HUES64 (cell line): ENCODE results near the gene CHST7.
A peak's percentile ranks its signal among the peaks of the same experiment; 100 is the strongest.

Source experiments
- H3K27ac ChIP-seq: 2 replicates; pipeline ENCODE4 v1.7.0; 2013; ENCODE audit warnings: low read depth, low read length, inconsistent platforms
- H3K27me3 ChIP-seq: 2 replicates; pipeline ENCODE4 v1.6.1; 2013; ENCODE audit warnings: mild to moderate bottlenecking, low read length; ENCODE audit not compliant: insufficient read depth
- H3K36me3 ChIP-seq: 2 replicates; pipeline ENCODE4 v1.6.1; 2013; ENCODE audit warnings: mild to moderate bottlenecking, low read length; ENCODE audit not compliant: insufficient read depth
- H3K4me1 ChIP-seq: 2 replicates; pipeline ENCODE4 v1.6.1; 2013; ENCODE audit warnings: mild to moderate bottlenecking, low read length, moderate library complexity; ENCODE audit not compliant: insufficient read depth
- H3K4me3 ChIP-seq: 2 replicates; pipeline ENCODE4 v1.5.1; 2013; ENCODE audit warnings: mild to moderate bottlenecking, low read length, moderate library complexity
- H3K9ac ChIP-seq: 2 replicates; pipeline ENCODE4 v1.6.1; 2013; ENCODE audit warnings: mild to moderate bottlenecking, low read depth, low read length
- H3K9me3 ChIP-seq: 2 replicates; pipeline ENCODE4 v1.6.1; 2013; ENCODE audit warnings: low read depth, low read length; ENCODE audit not compliant: insufficient read depth
- WGBS: fragments of 150-250, 120-280 bp; methylation state at CpG from one replicate; pipeline ENCODE4 v1.1.7; 2013; ENCODE audit warnings: missing lambda C conversion rate; 5-methylcytosine and 5-hydroxymethylcytosine counted together

Gene CHST7

GRCh38 chrX:46551494-46552128, 22.0 kb upstream of the CHST7 start:
- H3K4me1 ChIP-seq = peaks cover 5% of the 10 kb centered on the region; the same call in 1 of the 2 replicates
- peak overlapping the region; percentile 77 for H3K9ac ChIP-seq
- H3K27ac ChIP-seq = peak overlapping the region; percentile 100
- H3K27me3 ChIP-seq = no peaks in the 10 kb centered on the region
- no peaks in the 10 kb centered on the region for H3K9me3 ChIP-seq
- peaks cover 24% of the 10 kb centered on the region for H3K36me3 ChIP-seq
- 5% methylated on average over 8 of the region's 8 CpGs for WGBS
- no peak overlapping the region for H3K4me3 ChIP-seq

DNA sequence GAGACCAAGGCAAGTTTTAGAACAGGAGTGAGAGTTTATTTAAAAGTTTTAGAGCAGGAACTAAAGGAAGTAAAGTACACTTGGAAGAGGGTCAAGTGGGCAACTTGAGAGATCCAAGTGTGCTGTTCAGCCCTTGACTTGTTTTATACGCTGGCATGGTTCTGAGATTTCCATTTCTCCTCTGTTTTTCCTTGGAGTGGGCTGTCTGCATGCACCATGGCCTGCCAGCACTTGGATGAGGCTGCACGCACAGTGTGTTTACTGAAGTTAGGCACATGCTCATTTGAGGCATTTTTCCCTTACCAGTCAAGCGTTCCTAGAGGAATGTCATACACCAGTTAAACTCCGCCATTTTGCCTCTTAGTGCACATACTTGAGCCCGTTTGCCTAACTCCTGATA, 19.6 kb upstream of the CHST7 start:
- H3K27me3 ChIP-seq = no peaks in the 10 kb centered on the region
- H3K9me3 ChIP-seq = no peaks in the 10 kb centered on the region
- no peak overlapping the region for H3K4me3 ChIP-seq
- no peak overlapping the region for H3K27ac ChIP-seq
- 92% methylated on average over 5 of the region's 5 CpGs for WGBS
- peaks cover 5% of the 10 kb centered on the region; the same call in 1 of the 2 replicates for H3K4me1 ChIP-seq
- peaks cover 3% of the 10 kb centered on the region for H3K36me3 ChIP-seq
- H3K9ac ChIP-seq = no peak overlapping the region

DNA sequence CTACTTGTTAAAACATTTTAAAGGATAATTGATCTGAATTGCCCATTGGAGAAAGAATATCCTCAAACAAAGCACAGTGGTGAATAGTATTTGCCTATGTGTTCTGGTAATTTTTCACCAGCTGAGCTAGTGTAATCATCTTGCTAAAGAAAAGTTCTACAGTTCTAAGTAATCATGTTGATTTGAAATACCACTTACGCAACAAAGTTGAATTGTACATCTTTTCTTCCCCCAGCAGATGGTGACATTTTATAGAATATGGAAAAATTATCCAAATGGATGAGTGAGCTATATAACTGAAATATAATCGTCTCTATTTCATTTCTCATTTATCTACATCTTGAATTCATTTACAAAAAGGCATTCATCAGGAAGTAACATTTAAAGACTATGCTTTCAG, 18.6 kb upstream of the CHST7 start:
- no peak overlapping the region for H3K9ac ChIP-seq
- no peaks in the 10 kb centered on the region for H3K27me3 ChIP-seq
- no peaks in the 10 kb centered on the region for H3K9me3 ChIP-seq
- WGBS = no CpG with 5 or more reads among the region's 2 CpGs
- H3K36me3 ChIP-seq = no peaks in the 10 kb centered on the region
- peaks cover 5% of the 10 kb centered on the region; the same call in 1 of the 2 replicates for H3K4me1 ChIP-seq
- H3K27ac ChIP-seq = no peak overlapping the region
- no peak overlapping the region for H3K4me3 ChIP-seq

- no peaks in the 10 kb centered on the region for H3K27me3 ChIP-seq
- no peak overlapping the region for H3K4me3 ChIP-seq
- no peak overlapping the region for H3K9ac ChIP-seq
- 92% methylated on average over 3 of the region's 3 CpGs for WGBS
- H3K9me3 ChIP-seq = no peaks in the 10 kb centered on the region
- H3K36me3 ChIP-seq = no peaks in the 10 kb centered on the region
- no peak overlapping the region for H3K27ac ChIP-seq
- H3K4me1 ChIP-seq = no peaks in the 10 kb centered on the region
These were observed 14.5 kb upstream of the CHST7 start for GRCh38 chrX:46559062-46559461.

DNA sequence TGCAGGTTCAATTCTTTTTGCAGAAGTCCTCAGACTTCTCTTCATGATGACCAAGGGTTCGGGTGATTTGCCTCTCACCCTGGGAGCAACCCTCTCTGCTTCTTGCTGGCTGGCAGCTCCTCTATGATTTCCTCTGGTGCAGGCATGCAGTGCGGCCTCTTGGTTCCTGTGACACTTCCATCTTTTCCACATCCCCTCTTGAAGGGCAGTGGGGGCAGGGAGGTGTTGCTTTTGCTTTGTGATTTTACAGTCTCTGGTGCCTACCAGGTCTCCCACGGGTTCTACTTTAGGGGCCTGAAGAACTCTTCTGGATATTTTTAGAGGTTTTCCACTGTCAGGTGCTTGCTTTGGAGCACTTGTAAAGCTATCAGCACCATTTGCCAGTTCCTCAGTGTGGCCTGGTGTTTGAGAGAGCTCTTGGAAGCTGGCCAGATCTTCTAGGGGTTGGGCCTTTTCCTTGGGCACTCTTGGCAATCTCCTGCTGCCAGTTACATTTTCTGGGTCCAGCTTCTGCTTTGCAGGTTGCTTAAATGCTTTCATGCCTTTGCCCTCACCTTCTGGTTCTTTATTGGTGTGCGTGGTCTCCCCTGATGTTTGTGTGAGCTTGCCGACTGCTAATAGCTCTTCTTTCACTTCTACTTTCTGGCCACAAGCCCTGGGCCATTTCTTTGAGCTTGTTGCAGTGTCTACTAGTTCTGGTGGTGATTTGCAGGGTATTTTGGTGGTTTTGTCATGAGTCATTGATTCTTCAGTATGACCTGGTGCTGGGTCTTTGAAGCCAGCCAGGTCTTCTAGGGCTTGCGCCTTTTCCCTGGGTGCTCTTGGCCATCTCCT, 11.5 kb upstream of the CHST7 start:
- Histone ChIP-seq H3K9ac (no peak overlapping the region), H3K27ac (no peak overlapping the region), H3K27me3 (no peaks in the 10 kb centered on the region), H3K36me3 (no peaks in the 10 kb centered on the region), H3K4me1 (no peaks in the 10 kb centered on the region), H3K4me3 (no peak overlapping the region), H3K9me3 (no peaks in the 10 kb centered on the region)
- 93% methylated on average over 4 of the region's 6 CpGs for WGBS

GRCh38 chrX:46567388-46567787, 6.2 kb upstream of the CHST7 start:
- H3K9me3 ChIP-seq = no peaks in the 10 kb centered on the region
- no peak overlapping the region for H3K4me3 ChIP-seq

DNA sequence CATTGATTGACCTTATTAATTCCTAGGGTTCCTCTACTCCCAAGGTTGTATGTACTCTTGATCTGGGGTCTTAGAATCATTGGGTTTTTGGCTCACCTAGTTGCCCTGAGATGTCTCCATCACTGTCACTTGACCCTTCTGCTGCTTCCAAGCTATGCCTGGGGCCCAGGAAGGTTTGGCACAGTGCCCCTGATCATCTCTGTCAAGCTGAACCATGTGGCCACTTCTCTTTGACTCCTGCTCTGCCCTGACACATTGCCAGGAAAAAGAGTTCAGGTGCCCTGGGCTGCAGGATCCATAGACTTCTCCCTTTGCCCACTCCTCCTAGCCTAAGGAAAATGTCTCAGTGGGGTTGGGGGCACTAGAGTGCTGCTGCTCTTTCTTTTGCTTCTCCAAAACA, 3.9 kb upstream of the CHST7 start:
- Histone ChIP-seq H3K27me3 (0 out of 2 replicates have a peak, but pooled peaks cover 4% of the 10 kb centered on the region), H3K27ac (no peak overlapping the region), H3K4me1 (peaks cover 9% of the 10 kb centered on the region; the same call in 1 of the 2 replicates), H3K9me3 (no peaks in the 10 kb centered on the region), H3K4me3 (no peak overlapping the region), H3K36me3 (no peaks in the 10 kb centered on the region), H3K9ac (no peak overlapping the region)

More at GRCh38 chrX:46567388-46567787, 6.2 kb upstream of the CHST7 start:
- Histone ChIP-seq H3K27me3 (no peaks in the 10 kb centered on the region), H3K27ac (no peak overlapping the region), H3K9ac (no peak overlapping the region), H3K4me1 (0 out of 2 replicates have a peak, but pooled peaks cover 5% of the 10 kb centered on the region), H3K36me3 (no peaks in the 10 kb centered on the region)

DNA sequence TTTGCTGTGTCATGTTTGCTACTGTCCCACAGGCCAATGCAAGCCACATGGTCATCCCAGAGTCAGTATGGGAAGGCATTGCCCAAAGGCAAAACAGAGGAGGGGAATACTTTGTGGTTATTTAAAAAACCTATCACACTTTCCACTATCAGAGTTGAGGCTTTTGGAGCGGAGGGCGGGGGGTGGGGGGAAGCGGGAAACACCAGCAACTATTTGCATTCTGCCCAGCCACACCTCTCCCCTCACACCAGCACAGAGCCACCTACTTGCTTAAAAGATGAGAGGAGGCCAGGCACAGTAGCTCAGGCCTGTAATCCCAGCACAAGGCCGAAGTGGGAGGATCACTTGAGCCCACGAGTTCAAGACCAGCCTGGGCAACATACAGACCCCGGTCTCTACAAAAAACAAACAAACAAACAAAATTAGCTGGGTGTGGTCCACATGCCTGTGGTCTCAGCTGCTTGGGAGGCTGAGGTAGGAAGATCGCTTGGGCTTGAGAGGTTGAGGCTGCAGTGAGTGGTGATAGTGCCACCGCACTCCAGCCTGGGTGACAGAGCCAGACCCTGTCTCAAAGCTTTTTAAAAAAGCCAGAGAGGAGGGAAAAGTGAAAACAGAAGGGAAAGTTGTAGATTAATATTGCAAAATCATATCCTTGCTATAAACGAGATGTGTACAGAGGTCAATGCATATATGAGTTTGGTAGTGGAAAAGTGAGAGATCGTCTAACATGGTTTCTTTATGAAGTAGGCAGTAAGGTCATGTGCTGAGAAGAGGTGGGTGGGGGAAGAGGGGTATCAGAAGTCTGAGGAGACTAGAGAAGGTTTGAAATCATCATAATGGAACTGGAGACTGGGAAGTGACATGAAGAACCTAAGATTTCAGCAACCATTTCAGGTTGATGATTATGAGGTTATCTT, 1.9 kb upstream of the CHST7 start:
- H3K27ac ChIP-seq = no peak overlapping the region; the same call in 1 of the 2 replicates
- 76% methylated on average over 6 of the region's 10 CpGs for WGBS
- no peaks in the 10 kb centered on the region for H3K9me3 ChIP-seq
- no peaks in the 10 kb centered on the region for H3K36me3 ChIP-seq
- H3K9ac ChIP-seq = no peak overlapping the region
- H3K4me3 ChIP-seq = no peak overlapping the region
- peaks cover 13% of the 10 kb centered on the region; the same call in 1 of the 2 replicates for H3K4me1 ChIP-seq
- peaks cover 14% of the 10 kb centered on the region; the same call in 1 of the 2 replicates for H3K27me3 ChIP-seq

- Histone ChIP-seq H3K9me3 (no peaks in the 10 kb centered on the region), H3K27me3 (peaks cover 14% of the 10 kb centered on the region; the same call in 1 of the 2 replicates), H3K9ac (no peak overlapping the region), H3K36me3 (no peaks in the 10 kb centered on the region), H3K4me3 (no peak overlapping the region), H3K27ac (no peak overlapping the region), H3K4me1 (peaks cover 13% of the 10 kb centered on the region; the same call in 1 of the 2 replicates)
- WGBS = 93% methylated on average over 4 of the region's 5 CpGs
These were observed 1.1 kb upstream of the CHST7 start for GRCh38 chrX:46572340-46572936.

DNA sequence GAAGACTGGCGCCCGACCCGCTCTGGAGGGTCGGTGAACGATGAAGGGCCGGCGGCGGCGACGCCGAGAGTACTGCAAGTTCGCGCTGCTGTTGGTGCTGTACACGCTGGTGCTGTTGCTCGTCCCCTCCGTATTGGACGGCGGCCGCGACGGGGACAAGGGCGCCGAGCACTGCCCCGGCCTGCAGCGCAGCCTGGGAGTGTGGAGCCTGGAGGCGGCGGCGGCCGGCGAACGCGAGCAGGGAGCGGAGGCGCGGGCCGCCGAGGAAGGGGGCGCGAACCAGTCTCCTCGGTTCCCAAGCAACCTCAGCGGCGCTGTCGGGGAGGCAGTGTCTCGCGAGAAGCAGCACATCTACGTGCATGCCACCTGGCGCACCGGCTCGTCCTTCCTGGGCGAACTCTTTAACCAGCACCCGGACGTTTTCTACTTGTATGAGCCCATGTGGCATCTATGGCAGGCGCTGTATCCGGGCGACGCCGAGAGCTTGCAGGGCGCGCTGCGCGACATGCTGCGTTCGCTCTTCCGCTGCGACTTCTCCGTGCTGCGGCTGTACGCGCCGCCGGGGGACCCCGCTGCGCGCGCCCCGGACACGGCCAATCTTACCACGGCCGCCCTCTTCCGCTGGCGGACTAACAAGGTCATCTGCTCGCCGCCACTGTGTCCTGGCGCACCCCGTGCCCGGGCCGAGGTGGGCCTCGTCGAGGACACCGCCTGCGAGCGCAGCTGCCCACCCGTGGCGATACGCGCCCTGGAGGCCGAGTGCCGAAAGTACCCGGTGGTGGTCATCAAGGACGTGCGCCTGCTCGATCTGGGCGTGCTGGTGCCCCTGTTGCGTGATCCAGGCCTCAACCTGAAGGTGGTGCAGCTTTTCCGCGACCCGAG, 568 bp downstream of the CHST7 start:
- Histone ChIP-seq H3K27ac (peak overlapping the region; percentile 64; the same call in 1 of the 2 replicates), H3K4me3 (peak overlapping the region; percentile 72), H3K9me3 (no peaks in the 10 kb centered on the region), H3K4me1 (peaks cover 13% of the 10 kb centered on the region; the same call in 1 of the 2 replicates), H3K27me3 (peaks cover 14% of the 10 kb centered on the region; the same call in 1 of the 2 replicates), H3K36me3 (peaks cover 1% of the 10 kb centered on the region; the same call in 1 of the 2 replicates), H3K9ac (peak overlapping the region; percentile 66)
- under 1% methylated on average over 107 of the region's 107 CpGs for WGBS
